Measurements from ENCODE around the gene TBC1D22A.

Gene TBC1D22A

GRCh38 chr22:46855681-46856080, 93.2 kb downstream of the TBC1D22A start:
- no peaks in the 10 kb centered on the region for H3K27me3 ChIP-seq (replicated peaks)
- H3K36me3 ChIP-seq (replicated peaks), result no peaks in the 10 kb centered on the region
- H3K27ac ChIP-seq, result no peak overlapping the region
- in situ Hi-C loops (cut with HindIII; ENCODE audit: low pct_ligation_motif_present, low sequenced_read_pairs), result no loop called here
- no peak for DNase-seq
- H3K4me3 ChIP-seq (ENCODE audit: low read depth, low read length), result no peak overlapping the region
- no peak for TF ChIP-seq CTCF (IDR thresholded peaks at IDR 0.05; ENCODE audit: low read depth, low read length, missing control alignments)

GRCh38 chr22:46856661-46857060, 94.2 kb downstream of the TBC1D22A start:
- H3K36me3 ChIP-seq (replicated peaks), result no peaks in the 10 kb centered on the region
- H3K4me3 ChIP-seq (ENCODE audit: low read depth, low read length), result no peak overlapping the region
- in situ Hi-C loops (cut with HindIII; ENCODE audit: low pct_ligation_motif_present, low sequenced_read_pairs), result no loop called here
- TF ChIP-seq CTCF (IDR thresholded peaks at IDR 0.05; ENCODE audit: low read depth, low read length, missing control alignments), result no peak
- DNase-seq, result no peak
- no peak overlapping the region for H3K27ac ChIP-seq
- no peaks in the 10 kb centered on the region for H3K27me3 ChIP-seq (replicated peaks)

- Histone ChIP-seq H3K27me3 (replicated peaks) (no peaks in the 10 kb centered on the region), H3K36me3 (replicated peaks) (no peaks in the 10 kb centered on the region), H3K27ac (no peak overlapping the region), H3K4me3 (ENCODE audit: low read depth, low read length) (no peak overlapping the region)
- in situ Hi-C loops (cut with HindIII; ENCODE audit: low pct_ligation_motif_present, low sequenced_read_pairs), result no loop called here
- TF ChIP-seq CTCF (IDR thresholded peaks at IDR 0.05; ENCODE audit: low read depth, low read length, missing control alignments), result no peak
- DNase-seq, result no peak
Measured at GRCh38 chr22:46857142-46857884, 94.9 kb downstream of the TBC1D22A start.

- H3K27ac ChIP-seq, result no peak overlapping the region
- H3K27me3 ChIP-seq (replicated peaks), result no peaks in the 10 kb centered on the region
- in situ Hi-C loops (cut with HindIII; ENCODE audit: low pct_ligation_motif_present, low sequenced_read_pairs), result no loop called here
- TF ChIP-seq CTCF (IDR thresholded peaks at IDR 0.05; ENCODE audit: low read depth, low read length, missing control alignments), result no peak
- DNase-seq, result no peak
- no peaks in the 10 kb centered on the region for H3K36me3 ChIP-seq (replicated peaks)
- H3K4me3 ChIP-seq (ENCODE audit: low read depth, low read length), result no peak overlapping the region
Measured at GRCh38 chr22:46857885-46858143, 95.4 kb downstream of the TBC1D22A start.

- H3K27ac ChIP-seq, result no peak overlapping the region
- in situ Hi-C loops (cut with HindIII; ENCODE audit: low pct_ligation_motif_present, low sequenced_read_pairs), result no loop called here
- no peak overlapping the region for H3K4me3 ChIP-seq (ENCODE audit: low read depth, low read length)
- H3K36me3 ChIP-seq (replicated peaks), result no peaks in the 10 kb centered on the region
- no peak for DNase-seq
- no peak for TF ChIP-seq CTCF (IDR thresholded peaks at IDR 0.05; ENCODE audit: low read depth, low read length, missing control alignments)
- H3K27me3 ChIP-seq (replicated peaks), result no peaks in the 10 kb centered on the region
Measured at GRCh38 chr22:46858181-46858771, 95.8 kb downstream of the TBC1D22A start.

- H3K27me3 ChIP-seq (replicated peaks), result no peaks in the 10 kb centered on the region
- no peak for DNase-seq
- in situ Hi-C loops (cut with HindIII; ENCODE audit: low pct_ligation_motif_present, low sequenced_read_pairs), result no loop called here
- no peak overlapping the region for H3K27ac ChIP-seq
- H3K4me3 ChIP-seq (ENCODE audit: low read depth, low read length), result no peak overlapping the region
- no peaks in the 10 kb centered on the region for H3K36me3 ChIP-seq (replicated peaks)
- no peak for TF ChIP-seq CTCF (IDR thresholded peaks at IDR 0.05; ENCODE audit: low read depth, low read length, missing control alignments)
Measured at GRCh38 chr22:46860562-46860961, 98.1 kb downstream of the TBC1D22A start.
